NB4 (cell line): Measurements from ENCODE around the gene ENOX1.

Experiments used
- CTCF ChIP-seq: IDR thresholded peaks from one replicate; pipeline ENCODE4 v1.5.1; 2012; ENCODE audit warnings: low read depth, low read length
- MAX ChIP-seq: IDR thresholded peaks from 2 replicates; pipeline ENCODE4 v1.6.1; 2011; ENCODE audit warnings: low read depth, low read length

GRCh38 chr13:43694146-43694664 lies 92.6 kb downstream of the ENOX1 start:
- TF ChIP-seq CTCF (no peak), MAX (no peak)
